Midbrain (tissue), 1 donor: ENCODE results near the gene SELENOP.
A peak's percentile ranks its signal among the peaks of the same experiment; 100 is the strongest.

Experiments
- DNase-seq: peaks from one replicate; lab custom pipeline; 2025; lab: John Stamatoyannopoulos, UW

SELENOP gene

GRCh38 chr5:42798284-42799240 is 13.1 kb downstream of the SELENOP start:
- DNase-seq = no peak

GRCh38 chr5:42791151-42791550 is 20.5 kb downstream of the SELENOP start:
- no peak for DNase-seq

- no peak for DNase-seq
Observed at GRCh38 chr5:42787845-42788244, 23.8 kb downstream of the SELENOP start.

GRCh38 chr5:42787073-42787472 is 24.6 kb downstream of the SELENOP start:
- DNase-seq = no peak

- DNase-seq = no peak
Observed at GRCh38 chr5:42785756-42786155, 25.9 kb downstream of the SELENOP start.

- DNase-seq = no peak
Observed at GRCh38 chr5:42784132-42784531, 27.6 kb downstream of the SELENOP start.

GRCh38 chr5:42781584-42781983 is 30.1 kb downstream of the SELENOP start:
- no peak for DNase-seq

GRCh38 chr5:42779083-42779482 is 32.6 kb downstream of the SELENOP start:
- no peak for DNase-seq

GRCh38 chr5:42772265-42772993 is 39.3 kb downstream of the SELENOP start:
- no peak for DNase-seq

- DNase-seq = no peak
Observed at GRCh38 chr5:42770003-42770402, 41.7 kb downstream of the SELENOP start.

GRCh38 chr5:42768106-42768504 is 43.6 kb downstream of the SELENOP start:
- no peak for DNase-seq

GRCh38 chr5:42767491-42768105 is 44.1 kb downstream of the SELENOP start:
- peak; percentile 67 for DNase-seq

GRCh38 chr5:42761791-42762190 is 49.9 kb downstream of the SELENOP start:
- DNase-seq = no peak

- no peak for DNase-seq
Observed at GRCh38 chr5:42760426-42760825, 51.3 kb downstream of the SELENOP start.

- no peak for DNase-seq
Observed at GRCh38 chr5:42759456-42759855, 52.2 kb downstream of the SELENOP start.

- DNase-seq = no peak
Observed at GRCh38 chr5:42756606-42757601, 54.8 kb downstream of the SELENOP start, which contains the start of gene CCDC152. Gene CCDC152 (plus strand): TSS chr5:42756818. CDS start chr5:42759122, 2,304 bp downstream.

- DNase-seq = no peak
Observed at GRCh38 chr5:42753099-42753498, 58.6 kb downstream of the SELENOP start.

- no peak for DNase-seq
Observed at GRCh38 chr5:42751044-42751443, 60.6 kb downstream of the SELENOP start.

GRCh38 chr5:42750507-42750906 is 61.2 kb downstream of the SELENOP start:
- DNase-seq = no peak
